GM20431 (cell line): ENCODE data around the gene GREM2.

Source experiments
- in situ Hi-C: fragments of 300-500 bp; cut with MseI, MboI; formaldehyde crosslinking; loops from one replicate; pipeline ENCODE4 v1.15.0; 2020; ENCODE audit warnings: low sequenced_read_pairs; ENCODE audit not compliant: unreplicated experiment

GREM2 gene

DNA sequence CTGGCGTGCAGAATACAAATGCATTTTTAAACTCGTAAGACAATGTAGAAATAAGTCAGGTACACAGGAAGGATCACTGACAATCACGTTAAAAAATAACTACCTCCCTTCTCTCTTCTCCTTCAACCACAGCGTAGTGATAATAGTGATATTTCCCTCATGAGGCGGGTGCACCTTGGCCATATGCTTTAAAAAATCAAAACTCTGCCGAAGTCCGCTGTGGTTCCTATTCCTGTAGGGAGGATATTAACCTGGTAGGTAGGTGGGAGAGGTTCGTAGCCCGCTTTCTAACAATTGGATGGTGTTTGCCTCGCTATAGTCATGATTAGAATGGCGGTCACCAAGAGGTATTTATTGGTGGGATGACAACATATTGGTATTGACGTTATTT, 732 bp downstream of the GREM2 start:
- in situ Hi-C loops: no loop called here

DNA sequence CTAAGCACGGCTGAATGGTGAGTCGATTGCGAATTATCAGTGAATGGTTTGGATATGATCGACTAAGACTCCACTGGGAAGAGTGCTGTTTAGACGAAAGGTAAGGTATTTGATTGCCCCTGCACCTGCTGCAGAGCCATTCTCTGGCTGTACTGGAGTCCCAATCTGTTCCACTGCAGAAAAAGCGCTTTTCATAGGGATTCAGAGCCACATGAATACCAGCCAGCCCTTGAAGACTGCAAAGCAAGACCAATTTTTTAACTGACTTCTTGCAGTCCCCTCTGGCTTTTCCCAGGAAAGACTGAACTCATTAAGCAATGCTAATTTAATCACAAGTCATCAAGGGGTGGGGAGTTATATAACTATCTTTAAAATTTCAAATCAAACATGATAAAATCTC, 1.3 kb downstream of the GREM2 start:
- in situ Hi-C loops: no loop called here

DNA sequence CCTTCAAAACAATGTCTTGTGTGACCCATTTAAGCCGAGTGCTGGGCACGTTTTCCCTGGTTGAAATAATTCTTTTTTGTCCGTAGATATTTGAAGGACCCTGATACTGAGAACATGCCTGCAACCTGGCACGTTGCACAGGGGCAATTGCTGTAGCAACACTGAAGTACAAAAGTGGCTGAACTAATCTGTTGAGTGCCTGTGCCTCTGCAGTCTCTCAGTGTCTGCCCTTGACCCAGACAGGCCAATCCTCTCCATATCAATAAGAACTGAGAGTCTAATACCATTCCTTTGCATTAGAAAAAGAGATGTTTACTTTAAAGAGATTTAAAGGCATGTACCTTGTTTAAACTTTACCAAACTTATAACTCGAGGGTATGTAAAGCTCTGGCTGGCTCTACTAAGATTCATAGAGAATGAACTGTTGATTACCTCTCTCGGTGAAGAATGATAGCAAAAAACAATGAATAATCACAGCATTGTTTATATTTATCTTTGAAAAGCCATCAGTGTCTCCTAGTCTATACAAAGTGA, 2.4 kb downstream of the GREM2 start:
- in situ Hi-C loops: no loop called here

DNA sequence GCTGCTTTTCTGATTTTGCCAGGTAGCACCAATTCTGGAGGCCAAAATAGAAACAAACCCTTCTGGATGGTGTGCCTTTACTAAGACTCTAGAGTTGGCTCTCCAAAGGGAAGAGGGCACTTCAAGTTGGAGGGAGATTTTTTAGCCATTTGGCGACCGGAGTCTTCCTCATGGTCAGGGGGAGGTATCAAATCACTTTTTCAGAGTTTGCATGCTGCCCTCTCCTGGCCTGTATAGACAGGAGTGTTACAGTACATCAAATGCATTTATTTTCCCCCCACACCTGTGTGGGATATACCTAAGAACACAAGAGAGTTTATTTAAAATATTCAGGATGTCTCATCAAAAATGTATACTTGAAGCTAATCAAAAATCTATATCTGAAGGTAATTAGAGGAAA, 3.2 kb downstream of the GREM2 start:
- in situ Hi-C loops: no loop called here

DNA sequence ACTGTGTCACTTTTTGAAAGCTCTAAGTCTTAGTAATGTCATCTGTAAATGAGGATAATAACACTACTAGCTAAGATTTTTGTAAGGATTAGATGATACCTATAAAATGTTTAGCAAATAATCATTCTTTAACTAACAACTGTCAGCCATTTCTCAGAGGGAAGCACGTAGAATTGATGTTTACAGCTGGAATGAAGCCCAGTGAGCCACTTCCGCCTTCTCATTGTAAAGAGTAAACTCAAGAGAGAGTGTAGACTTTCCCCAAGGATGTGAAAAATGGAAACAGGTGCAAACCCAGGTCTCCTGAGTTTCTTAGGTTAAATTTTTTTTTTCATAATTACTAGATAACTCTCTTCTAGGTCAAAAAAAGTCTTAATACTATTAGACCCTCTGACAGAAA, 4.9 kb downstream of the GREM2 start:
- in situ Hi-C loops: no loop called here

DNA sequence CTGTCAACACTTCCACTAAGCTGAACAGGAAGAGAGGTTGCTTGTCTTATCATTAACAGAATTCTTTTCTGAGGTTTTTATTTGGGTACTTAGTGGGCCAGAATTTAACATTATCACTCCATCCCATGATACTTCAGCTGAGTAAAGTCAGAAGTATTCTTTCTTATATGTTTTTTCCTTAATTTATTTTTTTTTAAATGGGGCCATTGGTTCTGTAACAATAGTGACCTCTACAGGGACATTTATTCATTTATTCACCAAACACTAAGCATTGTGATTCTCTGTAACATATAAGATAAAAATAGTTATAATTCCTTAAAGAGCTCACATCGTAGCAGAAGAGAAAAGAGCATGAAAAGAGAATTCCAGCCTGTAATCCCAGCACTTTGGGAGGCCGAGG, 9.8 kb downstream of the GREM2 start:
- in situ Hi-C loops: no loop called here

DNA sequence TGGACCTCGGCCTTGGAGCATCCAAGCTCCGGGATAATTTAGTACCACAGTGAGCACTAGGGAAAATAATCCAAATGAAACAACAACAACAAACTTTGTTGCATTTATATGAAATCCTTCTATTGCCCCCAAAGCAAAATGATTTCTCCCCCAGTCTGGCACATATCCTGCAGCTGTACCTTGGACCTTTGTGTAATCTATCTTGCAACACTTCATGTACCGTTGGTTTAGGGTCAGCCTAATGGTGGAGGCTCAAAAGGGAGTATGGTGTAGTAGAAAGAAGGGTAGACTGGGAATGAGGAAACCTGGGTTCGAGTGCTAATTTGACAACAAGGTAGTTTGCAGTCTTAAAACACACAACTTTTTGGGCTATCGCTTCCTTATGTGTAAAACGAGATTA, 12.1 kb downstream of the GREM2 start:
- in situ Hi-C loops: no loop called here

DNA sequence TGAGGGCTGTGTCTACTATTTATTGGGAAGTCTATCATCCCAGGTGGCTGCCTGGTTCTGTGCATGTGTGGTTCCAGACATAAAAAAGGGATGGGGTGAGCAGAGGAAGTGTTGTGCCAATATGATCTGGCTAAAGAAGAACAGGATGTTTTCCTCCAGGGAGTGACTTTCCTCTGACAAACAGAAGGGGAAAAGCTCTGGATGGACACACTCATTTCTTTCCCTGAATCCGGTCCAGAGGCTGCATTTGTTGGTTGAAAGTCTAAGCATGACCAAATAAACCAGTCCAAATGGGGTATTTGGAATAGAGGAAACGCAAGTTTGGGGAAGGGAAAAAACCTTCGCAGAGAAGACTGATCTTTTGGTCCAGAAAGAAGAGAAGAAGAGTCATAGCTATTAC, 12.7 kb downstream of the GREM2 start:
- in situ Hi-C loops: no loop called here

DNA sequence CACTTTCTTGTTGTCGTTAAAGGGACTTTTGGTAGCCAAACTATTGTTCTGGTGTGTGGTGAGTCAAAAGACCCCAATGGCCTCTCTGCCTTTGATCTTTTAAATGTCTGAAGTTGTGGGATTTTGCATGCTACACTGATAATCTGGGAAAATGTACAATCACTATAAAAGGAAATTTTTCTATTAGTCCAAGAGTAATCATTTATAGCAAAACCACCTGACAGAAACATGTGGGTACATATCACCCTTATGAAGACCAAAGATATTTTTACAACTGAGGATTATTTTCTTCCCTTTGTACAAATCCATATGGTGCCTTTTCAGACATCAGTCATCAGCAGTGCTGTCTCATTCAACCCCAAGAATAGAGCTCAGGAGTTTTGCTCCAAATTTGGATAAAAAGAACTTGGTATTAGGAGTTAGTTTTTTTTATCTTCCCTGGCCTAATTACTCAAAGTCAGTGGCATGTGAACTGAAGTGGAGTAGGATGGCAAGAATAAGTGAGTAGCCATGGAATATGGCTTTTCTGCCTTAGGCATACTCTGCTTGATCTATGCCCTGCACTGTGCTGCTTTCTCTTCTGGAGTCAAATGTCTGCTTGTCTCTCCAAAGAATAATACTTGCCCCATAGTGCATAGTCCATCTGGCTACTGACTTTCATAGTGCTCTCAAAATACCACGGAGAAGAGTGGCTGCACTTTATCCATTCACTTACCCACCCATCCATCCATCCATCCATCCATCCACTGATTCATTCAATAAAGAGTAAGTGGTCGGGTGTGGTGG, 13.5 kb downstream of the GREM2 start:
- in situ Hi-C loops: no loop called here

DNA sequence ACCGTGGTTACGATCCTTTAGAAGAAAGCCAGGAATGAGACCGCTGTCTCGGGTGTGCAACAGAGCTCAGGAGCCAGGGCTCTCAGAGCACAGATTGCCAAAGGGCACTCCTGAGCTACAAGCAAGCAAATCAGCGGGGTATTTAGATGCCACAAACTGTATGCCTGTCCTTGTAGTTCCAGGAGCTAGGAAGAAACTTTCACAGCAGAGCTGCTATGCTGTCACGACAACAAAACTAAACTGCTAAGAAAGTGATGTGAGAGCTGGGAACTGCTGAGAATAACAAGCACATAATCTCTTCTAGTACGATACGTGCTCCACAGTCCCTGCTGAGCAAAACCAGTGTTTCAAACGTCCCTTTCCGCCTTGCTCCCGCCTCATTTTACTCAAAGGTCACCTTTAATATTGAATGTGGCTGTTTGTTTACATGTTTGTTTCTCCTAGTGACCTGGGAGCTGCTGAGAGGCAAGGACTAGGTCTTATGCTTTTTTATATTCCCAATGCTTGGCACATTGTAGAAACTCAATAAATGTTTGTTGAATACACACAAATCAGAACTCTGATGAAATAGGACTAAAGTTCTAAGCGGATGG, 14.7 kb downstream of the GREM2 start:
- in situ Hi-C loops: no loop called here

DNA sequence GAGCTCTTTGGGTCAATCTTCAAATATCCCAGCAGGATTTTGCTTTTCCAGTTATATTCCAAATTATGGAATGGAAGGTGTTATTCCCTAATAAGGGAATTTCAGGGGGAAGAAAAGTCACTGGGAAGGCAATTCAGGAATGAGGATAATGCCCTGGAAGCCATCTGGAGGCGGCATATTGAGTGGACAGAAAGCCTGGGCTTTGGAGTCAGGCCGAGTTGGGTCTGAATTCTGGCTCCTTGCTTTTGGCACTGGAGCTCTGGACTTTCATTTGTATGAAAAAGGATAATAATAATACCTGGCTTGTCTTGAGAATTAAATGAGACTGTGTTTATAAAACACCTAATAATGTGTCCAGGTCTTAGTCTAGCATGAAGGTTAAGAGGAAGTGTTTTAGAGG, 16.5 kb downstream of the GREM2 start:
- in situ Hi-C loops: no loop called here

DNA sequence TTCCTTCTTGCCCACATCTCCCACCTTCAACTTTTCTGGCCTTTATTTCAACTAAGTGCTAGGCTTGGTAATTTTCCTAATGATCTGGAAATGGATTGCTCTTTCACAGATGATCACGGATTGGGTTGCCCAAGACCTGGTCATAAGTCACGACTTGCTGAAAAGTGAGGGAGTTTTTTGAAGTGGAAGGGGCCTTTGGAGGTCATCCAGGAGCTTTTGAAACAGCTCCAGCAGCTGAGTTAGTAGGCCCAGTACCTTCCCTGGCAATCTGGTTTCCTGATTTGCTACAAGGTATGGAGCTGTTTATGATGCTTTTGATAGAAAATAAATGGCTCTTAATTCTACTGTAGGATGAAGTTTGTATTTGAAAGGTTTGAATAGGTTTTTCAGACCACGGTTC, 20.4 kb downstream of the GREM2 start:
- in situ Hi-C loops: no loop called here

DNA sequence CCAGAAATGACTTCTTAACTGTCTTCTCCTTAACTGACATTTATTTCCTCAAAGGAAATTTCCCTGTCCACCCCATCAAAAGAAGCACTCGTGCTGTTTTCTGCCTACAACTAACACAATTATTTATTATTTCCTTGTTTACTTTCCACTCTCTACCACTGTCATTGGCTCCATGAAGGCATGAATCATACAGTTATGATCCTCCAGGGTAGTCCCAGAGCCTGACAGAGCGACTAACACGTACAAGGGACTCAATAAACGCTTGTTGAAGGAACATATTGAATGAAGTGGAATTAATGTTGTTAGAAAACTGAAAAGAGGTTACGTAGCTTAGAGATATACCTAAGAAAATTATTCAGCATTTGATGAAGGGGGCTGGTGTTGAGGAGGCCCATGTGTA, 20.9 kb downstream of the GREM2 start:
- in situ Hi-C loops: no loop called here

DNA sequence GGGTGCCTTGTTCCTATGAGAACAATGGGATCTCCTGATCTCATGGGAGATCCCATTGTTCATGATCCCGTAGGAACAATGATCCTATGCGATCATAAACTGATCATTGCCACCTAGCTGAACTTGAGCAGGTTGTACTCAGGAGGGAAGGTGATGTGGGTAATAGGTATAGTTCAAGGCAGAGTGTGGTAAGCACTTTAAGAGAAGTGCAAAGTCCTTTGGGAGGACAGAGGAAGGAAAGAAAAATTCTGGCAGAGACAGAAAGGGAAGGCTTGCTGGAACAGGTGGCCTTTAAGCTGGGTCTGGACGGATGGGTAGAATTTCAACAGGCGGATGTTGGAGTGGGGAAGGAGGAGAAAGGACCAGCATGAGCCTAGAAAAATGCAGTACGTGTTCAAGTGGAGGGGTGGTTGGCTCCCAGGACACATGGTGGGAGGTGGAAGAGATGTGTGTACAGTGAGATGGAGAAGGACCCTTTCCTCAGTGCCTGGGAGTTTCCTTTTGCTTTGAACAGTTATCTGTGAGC, 22.3 kb downstream of the GREM2 start:
- in situ Hi-C loops: no loop called here

DNA sequence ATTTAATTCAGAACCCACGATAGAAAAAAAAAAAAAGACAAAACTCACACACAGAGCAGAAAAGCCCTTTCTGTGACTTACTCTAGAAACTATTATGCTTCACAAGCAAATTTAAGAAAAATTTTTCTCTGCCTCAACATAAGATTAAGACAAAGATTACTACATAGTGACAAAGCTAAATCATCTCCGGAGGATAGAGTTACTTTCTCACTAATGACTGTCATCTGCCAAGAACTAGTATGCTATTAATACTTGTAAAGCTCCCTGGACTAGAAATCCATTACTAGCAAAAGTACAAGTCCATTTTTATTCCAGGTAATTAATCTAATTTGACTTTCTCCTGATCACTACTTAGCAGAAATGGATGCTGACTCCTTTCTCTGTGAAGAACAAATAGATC, 25.9 kb downstream of the GREM2 start:
- in situ Hi-C loops: no loop called here

DNA sequence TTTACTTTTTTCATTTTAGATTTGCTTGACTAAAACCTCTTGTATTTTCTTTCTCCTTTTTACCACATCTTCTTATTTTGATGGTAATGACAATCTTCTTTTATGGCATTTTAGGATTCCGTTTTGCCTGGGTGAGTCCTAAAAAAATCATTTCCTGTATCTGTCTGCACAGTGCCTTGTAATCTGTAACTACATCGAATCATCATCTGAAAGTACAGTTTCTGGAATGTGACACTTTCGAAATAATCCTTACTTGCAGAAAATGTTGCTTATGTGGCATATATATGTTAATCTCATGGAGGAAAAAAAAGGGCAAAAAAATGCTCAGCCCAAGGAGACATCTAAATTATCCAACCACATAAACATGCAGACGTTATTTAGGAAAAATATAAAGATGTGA, 29.0 kb downstream of the GREM2 start:
- in situ Hi-C loops: no loop called here

DNA sequence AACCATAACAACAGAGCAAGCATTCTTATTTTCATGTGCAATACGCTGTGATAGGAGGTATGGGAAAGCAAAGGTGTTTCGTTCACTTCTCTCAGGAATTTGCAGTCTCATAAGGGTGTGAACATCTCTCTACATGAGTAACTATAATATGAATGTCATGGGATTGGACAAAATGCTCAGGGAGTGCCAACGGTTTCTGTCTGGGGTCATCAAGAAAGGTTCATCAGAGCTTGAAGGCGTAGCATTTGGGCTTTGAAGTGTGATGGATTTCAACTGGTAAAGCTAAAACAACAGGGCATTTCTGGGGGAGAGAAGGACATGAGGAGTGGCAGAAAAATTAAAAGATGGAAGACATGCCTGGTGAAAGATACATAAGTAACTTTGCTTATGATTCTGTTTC, 32.4 kb downstream of the GREM2 start:
- in situ Hi-C loops: no loop called here

DNA sequence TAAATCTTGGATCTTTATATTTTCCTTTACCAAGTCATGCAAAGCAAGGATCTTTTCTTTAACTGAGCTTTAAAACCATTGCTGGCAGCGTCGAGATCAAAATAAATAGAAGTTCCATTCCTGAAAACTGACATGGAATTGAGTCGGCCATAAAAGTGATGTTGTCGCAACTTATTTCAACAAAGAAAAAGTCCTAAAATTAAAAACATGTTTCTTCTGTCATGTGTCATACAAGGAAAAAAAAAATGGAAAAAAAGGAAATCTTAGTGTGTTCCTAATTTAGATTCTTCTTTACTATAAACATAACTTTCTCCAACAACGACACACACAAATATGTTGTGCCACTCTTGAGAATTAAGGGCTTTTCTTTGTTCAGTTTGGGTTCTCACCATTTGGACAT, 34.9 kb downstream of the GREM2 start:
- in situ Hi-C loops: no loop called here

DNA sequence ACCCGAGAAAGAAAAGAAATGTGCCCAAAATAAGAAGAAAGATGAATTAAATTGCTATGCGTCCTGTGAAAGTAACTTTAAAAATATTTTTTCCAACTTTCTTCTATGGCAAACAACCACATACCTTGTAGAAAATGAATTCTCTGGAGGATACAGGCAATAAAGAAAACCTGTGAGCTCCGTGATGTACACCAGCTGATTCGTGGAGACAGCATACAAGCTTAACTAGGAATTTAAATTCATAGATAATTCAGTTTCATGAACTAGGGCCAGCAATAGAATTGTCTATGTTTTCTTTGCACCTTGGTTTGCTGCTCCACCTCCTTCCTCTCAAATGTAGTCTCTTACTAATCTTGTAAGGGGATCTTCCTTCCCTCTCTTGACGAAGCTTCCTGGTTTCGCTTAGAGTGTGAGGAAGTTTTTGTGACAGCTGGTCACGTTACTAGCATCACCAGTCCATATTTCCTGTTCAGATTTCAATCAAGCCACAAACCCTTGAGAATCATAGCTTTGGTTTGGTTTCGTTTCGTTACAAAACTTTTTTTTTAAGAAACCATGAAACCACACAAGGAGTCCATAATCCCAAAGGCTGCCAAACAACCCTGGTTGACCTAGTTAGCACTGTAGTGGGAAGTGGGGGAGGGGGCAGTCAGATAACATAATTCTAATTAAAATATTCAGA, 35.8 kb downstream of the GREM2 start:
- in situ Hi-C loops: no loop called here

DNA sequence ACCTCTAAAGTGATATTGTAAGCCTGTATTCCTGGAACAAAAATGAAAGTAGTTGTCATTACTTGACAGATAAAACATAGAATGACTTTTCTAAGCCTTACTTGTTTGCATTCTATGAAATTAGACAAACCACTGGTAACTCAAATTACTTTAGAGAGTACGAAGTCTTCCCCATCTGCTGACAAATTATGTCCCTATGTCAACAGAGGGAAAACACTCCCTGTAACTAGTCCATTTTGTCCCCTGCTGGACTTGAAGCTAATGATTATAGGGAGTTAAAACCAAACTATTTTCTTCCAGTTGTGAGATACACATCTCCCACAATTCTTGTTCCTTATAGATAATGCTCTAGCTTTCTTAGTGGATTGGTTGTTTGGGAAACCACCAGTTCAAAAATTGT, 39.6 kb downstream of the GREM2 start:
- in situ Hi-C loops: no loop called here

DNA sequence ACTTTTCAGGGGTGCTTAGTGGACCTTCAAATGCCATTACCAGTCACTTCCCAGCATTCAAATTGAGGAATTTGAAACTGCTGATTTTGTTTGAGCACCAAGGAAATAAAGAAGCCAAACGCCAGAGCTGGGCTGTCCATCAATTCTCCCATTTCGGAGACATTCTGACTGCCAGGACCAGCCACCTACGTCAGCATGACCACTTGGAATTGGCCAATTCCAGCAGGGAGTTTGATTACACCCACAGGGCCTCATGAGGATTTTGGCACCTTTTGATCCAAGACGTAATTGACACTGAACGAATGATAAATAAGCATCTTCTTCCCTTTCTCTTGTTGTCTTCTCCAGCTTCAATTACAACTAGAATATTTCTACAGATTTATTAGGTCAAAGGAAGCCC, 40.2 kb downstream of the GREM2 start:
- in situ Hi-C loops: no loop called here
